ENCODE results near the gene SKI. TPM values are rescaled to one million over a fixed set of nuclear protein-coding genes. Genes with fewer than 3 reads are reported as not detected.

Gene SKI
- total RNA-seq, 1 donor = 36.6 TPM

- no peak for TF ChIP-seq CTCF (IDR thresholded peaks at IDR 0.05; ENCODE audit: insufficient read depth, low read length)
- DNase-seq (ENCODE audit: low read depth) = no peak
- no peak overlapping the region for H3K4me3 ChIP-seq (ENCODE audit: low read depth, low read length)
Measured at GRCh38 chr1:2350501-2350900, 122.4 kb downstream of the SKI start.

- TF ChIP-seq CTCF (IDR thresholded peaks at IDR 0.05; ENCODE audit: insufficient read depth, low read length) = no peak
- H3K4me3 ChIP-seq (ENCODE audit: low read depth, low read length) = no peak overlapping the region
- DNase-seq (ENCODE audit: low read depth) = no peak
Measured at GRCh38 chr1:2350911-2351655, 123.0 kb downstream of the SKI start.

GRCh38 chr1:2351723-2352122, 123.6 kb downstream of the SKI start:
- DNase-seq (ENCODE audit: low read depth) = no peak
- TF ChIP-seq CTCF (IDR thresholded peaks at IDR 0.05; ENCODE audit: insufficient read depth, low read length) = no peak
- no peak overlapping the region for H3K4me3 ChIP-seq (ENCODE audit: low read depth, low read length)

- H3K4me3 ChIP-seq (ENCODE audit: low read depth, low read length) = no peak overlapping the region
- no peak for DNase-seq (ENCODE audit: low read depth)
- TF ChIP-seq CTCF (IDR thresholded peaks at IDR 0.05; ENCODE audit: insufficient read depth, low read length) = no peak
Measured at GRCh38 chr1:2352341-2352896, 124.3 kb downstream of the SKI start.

GRCh38 chr1:2352897-2353550, 124.9 kb downstream of the SKI start:
- no peak overlapping the region for H3K4me3 ChIP-seq (ENCODE audit: low read depth, low read length)
- no peak for TF ChIP-seq CTCF (IDR thresholded peaks at IDR 0.05; ENCODE audit: insufficient read depth, low read length)
- no peak for DNase-seq (ENCODE audit: low read depth)

GRCh38 chr1:2353551-2354438, 125.7 kb downstream of the SKI start:
- DNase-seq (ENCODE audit: low read depth) = peak; percentile 3
- no peak overlapping the region for H3K4me3 ChIP-seq (ENCODE audit: low read depth, low read length)
- TF ChIP-seq CTCF (IDR thresholded peaks at IDR 0.05; ENCODE audit: insufficient read depth, low read length) = no peak
